Measurements from ENCODE around the gene ABCC8.

DNA sequence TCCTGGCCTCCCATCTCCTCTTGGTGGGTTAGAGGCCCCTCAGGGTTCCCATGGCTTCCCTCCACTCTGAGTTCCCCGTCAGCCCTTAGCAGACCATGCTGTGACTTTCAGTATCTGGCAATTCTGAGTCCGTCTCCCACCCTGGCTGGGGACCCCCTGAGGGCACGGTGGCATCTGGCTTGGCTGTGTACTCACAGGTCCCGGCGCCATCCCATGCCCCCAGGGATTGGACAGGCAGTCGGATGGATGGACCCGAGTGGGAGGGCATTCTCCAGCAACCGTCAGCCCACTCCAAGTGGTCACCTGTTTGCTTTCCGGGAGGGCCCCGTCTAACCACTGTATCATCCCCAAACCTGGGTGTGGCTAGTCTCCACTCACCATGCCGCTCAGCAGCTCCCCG, 24.0 kb upstream of the ABCC8 start:
- TF ChIP-seq, protein P1, sequence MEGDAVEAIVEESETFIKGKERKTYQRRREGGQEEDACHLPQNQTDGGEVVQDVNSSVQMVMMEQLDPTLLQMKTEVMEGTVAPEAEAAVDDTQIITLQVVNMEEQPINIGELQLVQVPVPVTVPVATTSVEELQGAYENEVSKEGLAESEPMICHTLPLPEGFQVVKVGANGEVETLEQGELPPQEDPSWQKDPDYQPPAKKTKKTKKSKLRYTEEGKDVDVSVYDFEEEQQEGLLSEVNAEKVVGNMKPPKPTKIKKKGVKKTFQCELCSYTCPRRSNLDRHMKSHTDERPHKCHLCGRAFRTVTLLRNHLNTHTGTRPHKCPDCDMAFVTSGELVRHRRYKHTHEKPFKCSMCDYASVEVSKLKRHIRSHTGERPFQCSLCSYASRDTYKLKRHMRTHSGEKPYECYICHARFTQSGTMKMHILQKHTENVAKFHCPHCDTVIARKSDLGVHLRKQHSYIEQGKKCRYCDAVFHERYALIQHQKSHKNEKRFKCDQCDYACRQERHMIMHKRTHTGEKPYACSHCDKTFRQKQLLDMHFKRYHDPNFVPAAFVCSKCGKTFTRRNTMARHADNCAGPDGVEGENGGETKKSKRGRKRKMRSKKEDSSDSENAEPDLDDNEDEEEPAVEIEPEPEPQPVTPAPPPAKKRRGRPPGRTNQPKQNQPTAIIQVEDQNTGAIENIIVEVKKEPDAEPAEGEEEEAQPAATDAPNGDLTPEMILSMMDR (IDR thresholded peaks at IDR 0.05): no peak
- TF ChIP-seq POLR2A (IDR thresholded peaks at IDR 0.05): no peak

Measured in right lobe of liver (tissue), 4 donors.